KMS-11 (cell line): ENCODE results near the gene CENPA.
A peak's percentile ranks its signal among the peaks of the same experiment; 100 is the strongest.

Source experiments
- H2AFZ ChIP-seq: fragments of 200-600 bp; sonication (generic); 2 replicates; pipeline ENCODE4 v1.6.1; 2016; ENCODE audit warnings: antibody characterized with exemption, mixed run types, low read depth
- H3K27ac ChIP-seq: fragments of 200-600 bp; sonication (generic); 2 replicates; pipeline ENCODE4 v1.6.1; 2016; ENCODE audit warnings: mild to moderate bottlenecking, mixed run types
- H3K27me3 ChIP-seq: fragments of 200-600 bp; sonication (generic); 2 replicates; pipeline ENCODE4 v1.6.1; 2017; ENCODE audit warnings: mild to moderate bottlenecking, low read depth, mixed run types, moderate library complexity; ENCODE audit not compliant: insufficient read depth
- H3K36me3 ChIP-seq: fragments of 200-600 bp; sonication (generic); 2 replicates; pipeline ENCODE4 v1.6.1; 2017; ENCODE audit warnings: mild to moderate bottlenecking, mixed run types; ENCODE audit not compliant: insufficient read depth
- H3K4me1 ChIP-seq: fragments of 200-600 bp; sonication (generic); 2 replicates; pipeline ENCODE4 v1.6.1; 2016; ENCODE audit warnings: mild to moderate bottlenecking, low read depth, mixed run types; ENCODE audit not compliant: poor library complexity, severe bottlenecking
- H3K4me2 ChIP-seq: fragments of 200-600 bp; sonication (generic); 2 replicates; pipeline ENCODE4 v1.7.0; 2016; ENCODE audit warnings: mild to moderate bottlenecking, mixed run types
- H3K4me3 ChIP-seq: fragments of 200-600 bp; sonication (generic); IDR thresholded peaks from 2 replicates; pipeline ENCODE4 v1.6.1; 2017; ENCODE audit warnings: low read depth, low read length, mixed read lengths; ENCODE audit not compliant: insufficient read depth
- H3K79me2 ChIP-seq: fragments of 200-600 bp; sonication (generic); 2 replicates; pipeline ENCODE4 v1.6.1; 2016; ENCODE audit warnings: low read depth, mixed run types; ENCODE audit not compliant: insufficient read depth
- H3K9ac ChIP-seq: fragments of 200-600 bp; sonication (generic); 2 replicates; pipeline ENCODE4 v1.6.1; 2016; ENCODE audit warnings: mild to moderate bottlenecking, mixed run types
- H4K20me1 ChIP-seq: fragments of 200-600 bp; sonication (generic); 2 replicates; pipeline ENCODE4 v1.6.1; 2016; ENCODE audit warnings: mild to moderate bottlenecking, mixed run types; ENCODE audit not compliant: insufficient read depth
- CTCF ChIP-seq: fragments of 200-600 bp; sonication (generic); conservative IDR thresholded peaks from 2 replicates; pipeline ENCODE4 v1.6.1; 2017; ENCODE audit warnings: low read depth, mild to moderate bottlenecking, antibody characterized with exemption, low read length, moderate library complexity, mixed read lengths

Gene CENPA

GRCh38 chr2:26764078-26764887 is 21.6 kb upstream of the CENPA start, which contains the start of gene SLC35F6:
TSS of gene SLC35F6 (plus strand) at chr2:26764284. CDS start at chr2:26764350, 66 bp downstream.
- no peak within 1 kb of the TSS for H3K27ac ChIP-seq
- peak within 1 kb of the TSS; percentile 91 for H2AFZ ChIP-seq
- H4K20me1 ChIP-seq = no peaks in the 10 kb centered on the region

GRCh38 chr2:26764906-26765305 is 20.9 kb upstream of the CENPA start:
- TF ChIP-seq CTCF = no peak
- peaks cover 33% of the 10 kb centered on the region for H3K4me1 ChIP-seq
- H3K36me3 ChIP-seq = no peaks in the 10 kb centered on the region
- peak overlapping the region; percentile 88 for H3K4me3 ChIP-seq
- H3K4me2 ChIP-seq = peak overlapping the region; percentile 95
- H3K9ac ChIP-seq = peak overlapping the region; percentile 88
- peak overlapping the region; percentile 91 for H2AFZ ChIP-seq
- peaks cover 11% of the 10 kb centered on the region; the same call in 1 of the 2 replicates for H3K79me2 ChIP-seq
- no peaks in the 10 kb centered on the region for H3K27me3 ChIP-seq
- no peaks in the 10 kb centered on the region for H4K20me1 ChIP-seq
- H3K27ac ChIP-seq = no peak overlapping the region

More at GRCh38 chr2:26764078-26764887, 21.6 kb upstream of the CENPA start, which contains the start of gene SLC35F6:
- H3K4me2 ChIP-seq = peak within 1 kb of the TSS; percentile 95
- no peak for TF ChIP-seq CTCF
- peaks cover 27% of the 10 kb centered on the region for H3K4me1 ChIP-seq
- peaks cover 11% of the 10 kb centered on the region; the same call in 1 of the 2 replicates for H3K79me2 ChIP-seq
- H3K4me3 ChIP-seq = peak within 1 kb of the TSS; percentile 88
- H3K36me3 ChIP-seq = no peaks in the 10 kb centered on the region
- no peaks in the 10 kb centered on the region for H3K27me3 ChIP-seq
- peak within 1 kb of the TSS; percentile 88 for H3K9ac ChIP-seq

GRCh38 chr2:26765475-26766200 is 20.2 kb upstream of the CENPA start:
- TF ChIP-seq CTCF = no peak
- Histone ChIP-seq H3K27me3 (no peaks in the 10 kb centered on the region), H3K79me2 (peaks cover 11% of the 10 kb centered on the region; the same call in 1 of the 2 replicates), H3K36me3 (no peaks in the 10 kb centered on the region), H4K20me1 (no peaks in the 10 kb centered on the region), H3K4me1 (peaks cover 41% of the 10 kb centered on the region), H2AFZ (no peak overlapping the region), H3K4me3 (no peak overlapping the region), H3K9ac (no peak overlapping the region), H3K27ac (no peak overlapping the region), H3K4me2 (peak overlapping the region; percentile 95)

- H3K9ac ChIP-seq = no peak overlapping the region
- H2AFZ ChIP-seq = no peak overlapping the region
- no peak for TF ChIP-seq CTCF
- no peak overlapping the region for H3K4me3 ChIP-seq
- H3K79me2 ChIP-seq = peaks cover 19% of the 10 kb centered on the region; the same call in 1 of the 2 replicates
- no peak overlapping the region for H3K27ac ChIP-seq
- H3K36me3 ChIP-seq = no peaks in the 10 kb centered on the region
- no peaks in the 10 kb centered on the region for H4K20me1 ChIP-seq
- peaks cover 56% of the 10 kb centered on the region for H3K4me1 ChIP-seq
- no peaks in the 10 kb centered on the region for H3K27me3 ChIP-seq
- H3K4me2 ChIP-seq = no peak overlapping the region
Observed at GRCh38 chr2:26767129-26767528, 18.7 kb upstream of the CENPA start.
